Hepatocyte (in vitro differentiated cells): ENCODE measurements around the gene DIP2B. TPM values are rescaled to one million over a fixed set of nuclear protein-coding genes. Genes with fewer than 3 reads are reported as not detected.

ENCODE experiments used
- DNase-seq: peaks from one replicate; pipeline ENCODE4 v3.0.0-alpha.2; 2016; ENCODE audit warnings: low spot score
- H2AFZ ChIP-seq: fragments of 200-600 bp; sonication (generic); 2 replicates; pipeline ENCODE4 v1.6.0; 2016; ENCODE audit warnings: antibody characterized with exemption, mild to moderate bottlenecking
- H3K27ac ChIP-seq: fragments of 200-600 bp; sonication (generic); 2 replicates; pipeline ENCODE4 v1.5.1; 2016; ENCODE audit warnings: mild to moderate bottlenecking
- H3K27me3 ChIP-seq: fragments of 200-600 bp; sonication (generic); 2 replicates; pipeline ENCODE4 v1.6.1; 2016
- H3K36me3 ChIP-seq: fragments of 200-600 bp; sonication (generic); replicated peaks from 2 replicates; pipeline ENCODE4 v1.5.1; 2016; ENCODE audit warnings: low read depth; ENCODE audit not compliant: insufficient read depth
- H3K4me1 ChIP-seq: fragments of 200-600 bp; sonication (generic); 2 replicates; pipeline ENCODE4 v1.5.1; 2016; ENCODE audit warnings: mild to moderate bottlenecking, moderate library complexity; ENCODE audit not compliant: insufficient read depth
- H3K4me2 ChIP-seq: fragments of 200-600 bp; sonication (generic); 2 replicates; pipeline ENCODE4 v1.6.0; 2016
- H3K4me3 ChIP-seq: fragments of 200-600 bp; sonication (generic); 2 replicates; pipeline ENCODE4 v1.5.1; 2016; ENCODE audit warnings: mild to moderate bottlenecking
- H3K79me2 ChIP-seq: fragments of 200-600 bp; sonication (generic); 2 replicates; pipeline ENCODE4 v1.6.0; 2017; ENCODE audit warnings: mild to moderate bottlenecking
- H3K9me2 ChIP-seq: fragments of 200-600 bp; sonication (generic); replicated peaks from 2 replicates; pipeline ENCODE4 v1.6.0; 2017; ENCODE audit warnings: mild to moderate bottlenecking; ENCODE audit not compliant: insufficient read depth
- H3K9me3 ChIP-seq: fragments of 200-600 bp; sonication (generic); 2 replicates; pipeline ENCODE4 v1.5.1; 2016; ENCODE audit warnings: low read depth, mild to moderate bottlenecking
- H4K20me1 ChIP-seq: fragments of 200-600 bp; sonication (generic); 2 replicates; pipeline ENCODE4 v1.6.0; 2016; ENCODE audit warnings: mild to moderate bottlenecking; ENCODE audit not compliant: insufficient read depth, poor library complexity, severe bottlenecking
- CTCF ChIP-seq: fragments of 200-600 bp; sonication (generic); IDR thresholded peaks from 2 replicates; pipeline ENCODE4 v1.5.1; 2016; ENCODE audit warnings: antibody characterized with exemption, mild to moderate bottlenecking; ENCODE audit not compliant: poor library complexity
- EZH2 ChIP-seq: fragments of 200-600 bp; sonication (generic); IDR thresholded peaks from 2 replicates; pipeline ENCODE4 v1.6.1; 2016; ENCODE audit warnings: antibody characterized with exemption, mild to moderate bottlenecking, borderline replicate concordance
- EZH2phosphoT487 ChIP-seq: fragments of 200-600 bp; sonication (generic); IDR thresholded peaks from one replicate; pipeline ENCODE4 v1.6.1; 2018; ENCODE audit warnings: antibody characterized with exemption, mild to moderate bottlenecking, low read depth, moderate library complexity; ENCODE audit not compliant: unreplicated experiment, severe bottlenecking
- WGBS: methylation state at CpG from one replicate; pipeline ENCODE4 v1.1.6; 2016; ENCODE audit warnings: low lambda C conversion rate; ENCODE audit errors: missing lambda C conversion rate; 5-methylcytosine and 5-hydroxymethylcytosine counted together
- polyA plus RNA-seq: library from polyadenylated mRNA; unstranded; fragments of >200 nt; fragmentation: Nextera tagmentation; extraction: Ambion mirVana; gene quantifications from 2 replicates; pipeline ENCODE4 v1.2.1, GENCODE V29; 2016
- total RNA-seq: library from RNA; depleted of rRNA; stranded (reverse); fragments of >200 nt; gene quantifications from 2 replicates; pipeline ENCODE4 v1.2.3, GENCODE V29; 2014

DIP2B gene
- total and polyA plus RNA-seq, 2 experiments from 2014 or later: 10.5 to 31.8 TPM

- peaks cover 12% of the 10 kb centered on the region for H4K20me1 ChIP-seq
- DNase-seq: no peak
- no peak overlapping the region for H3K4me3 ChIP-seq
- H3K4me1 ChIP-seq: peaks cover 45% of the 10 kb centered on the region
- WGBS: 93% methylated on average over 7 of the region's 7 CpGs
- no peaks in the 10 kb centered on the region for H3K36me3 ChIP-seq
- peaks cover 95% of the 10 kb centered on the region for H3K79me2 ChIP-seq
- H3K9me3 ChIP-seq: no peaks in the 10 kb centered on the region
- H3K27me3 ChIP-seq: no peaks in the 10 kb centered on the region
- peak overlapping the region; percentile 24 for H3K4me2 ChIP-seq
- no peak for TF ChIP-seq CTCF
- no peak for TF ChIP-seq EZH2
- TF ChIP-seq EZH2phosphoT487: no peak
- no peaks in the 10 kb centered on the region for H3K9me2 ChIP-seq
- no peak overlapping the region for H2AFZ ChIP-seq
- peak overlapping the region; percentile 42 for H3K27ac ChIP-seq
These were observed 67.0 kb downstream of the DIP2B start for GRCh38 chr12:50571786-50572185.

DNA sequence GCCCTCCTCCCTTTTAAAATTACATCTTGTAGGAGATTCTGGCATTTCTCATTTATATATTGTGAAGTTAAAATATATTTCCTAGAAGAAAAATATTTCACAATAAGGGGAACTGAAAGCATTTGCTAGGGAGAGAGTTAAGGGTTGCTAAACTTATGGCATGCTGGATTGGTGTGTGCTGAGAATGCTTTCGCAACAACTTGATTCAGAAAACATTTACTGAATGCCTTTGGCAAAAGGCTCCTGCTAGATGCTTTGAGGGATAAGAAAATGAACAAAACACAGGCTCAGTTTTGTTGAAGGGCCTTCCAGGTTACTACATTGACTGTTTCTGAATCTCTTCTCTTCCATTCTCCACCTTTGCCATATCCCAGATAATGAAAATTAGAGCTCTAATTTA lies 67.5 kb downstream of the DIP2B start:
- Histone ChIP-seq H3K4me2 (peak overlapping the region; percentile 24), H3K27me3 (no peaks in the 10 kb centered on the region), H3K36me3 (no peaks in the 10 kb centered on the region), H3K4me1 (peaks cover 45% of the 10 kb centered on the region), H3K9me3 (no peaks in the 10 kb centered on the region), H2AFZ (no peak overlapping the region), H3K27ac (peak overlapping the region; percentile 42), H3K79me2 (peaks cover 96% of the 10 kb centered on the region), H3K4me3 (no peak overlapping the region), H3K9me2 (no peaks in the 10 kb centered on the region), H4K20me1 (peaks cover 12% of the 10 kb centered on the region)
- DNase-seq: peak; percentile 44
- TF ChIP-seq EZH2phosphoT487 (no peak), EZH2 (no peak), CTCF (no peak)
- 85% methylated on average over 1 of the region's 1 CpG for WGBS

- Histone ChIP-seq H3K27ac (peak overlapping the region; percentile 15), H3K27me3 (no peaks in the 10 kb centered on the region), H2AFZ (no peak overlapping the region), H3K9me3 (no peaks in the 10 kb centered on the region), H3K4me3 (no peak overlapping the region), H3K79me2 (peaks cover 96% of the 10 kb centered on the region), H3K9me2 (no peaks in the 10 kb centered on the region), H4K20me1 (peaks cover 12% of the 10 kb centered on the region), H3K36me3 (no peaks in the 10 kb centered on the region), H3K4me2 (no peak overlapping the region), H3K4me1 (peaks cover 44% of the 10 kb centered on the region)
- DNase-seq: no peak
- WGBS: 78% methylated on average over 3 of the region's 3 CpGs
- TF ChIP-seq CTCF: no peak
- TF ChIP-seq EZH2phosphoT487: no peak
- TF ChIP-seq EZH2: no peak
These were observed 68.0 kb downstream of the DIP2B start for GRCh38 chr12:50572760-50573159.

DNA sequence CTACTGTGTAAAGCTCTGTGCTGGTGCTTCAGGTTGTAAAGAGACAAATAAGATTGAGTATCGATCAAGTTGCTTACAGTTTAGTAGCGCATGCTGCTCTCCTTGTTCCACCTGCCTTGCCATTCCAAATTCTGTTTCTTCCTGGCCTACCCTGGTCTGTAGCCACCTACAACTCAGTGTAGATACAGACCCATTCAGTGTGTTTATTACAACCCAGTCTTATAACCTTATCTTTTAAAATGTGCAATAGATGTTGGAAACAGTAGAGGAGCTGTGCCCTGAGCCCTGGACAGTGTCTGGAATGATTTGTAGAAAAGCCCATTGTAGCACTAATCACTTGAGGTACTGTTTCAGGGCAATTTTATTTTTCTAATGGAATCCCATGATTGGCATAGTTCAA lies 68.5 kb downstream of the DIP2B start:
- H3K4me1 ChIP-seq: peaks cover 39% of the 10 kb centered on the region
- no peak overlapping the region for H2AFZ ChIP-seq
- peaks cover 96% of the 10 kb centered on the region for H3K79me2 ChIP-seq
- no peaks in the 10 kb centered on the region for H3K27me3 ChIP-seq
- H3K4me2 ChIP-seq: no peak overlapping the region
- H3K9me3 ChIP-seq: no peaks in the 10 kb centered on the region
- DNase-seq: no peak
- H3K27ac ChIP-seq: peak overlapping the region; percentile 15
- no peaks in the 10 kb centered on the region for H3K9me2 ChIP-seq
- no peak overlapping the region for H3K4me3 ChIP-seq
- peaks cover 8% of the 10 kb centered on the region for H4K20me1 ChIP-seq
- TF ChIP-seq EZH2phosphoT487 (no peak), EZH2 (no peak), CTCF (no peak)
- 93% methylated on average over 2 of the region's 2 CpGs for WGBS
- no peaks in the 10 kb centered on the region for H3K36me3 ChIP-seq
